HepG2 (cell line): ENCODE results near the gene ASAP2. TPM values are rescaled to one million over a fixed set of nuclear protein-coding genes. Genes with fewer than 3 reads are reported as not detected.

Source experiments
- ATAC-seq: fragments of 200-7000 bp; cut with Tn5 transposase; 3 replicates; pipeline ENCODE4 v1.9.1; 2020; ENCODE audit warnings: mild to moderate bottlenecking, moderate library complexity
- BruUV-seq: library from RNA; stranded (reverse); fragments of 400-500 nt; replicated peaks from 2 replicates; lab custom pipeline; 2021; lab: Mats Ljungman, UMichigan
- CTCF ChIA-PET: fragments of 300-600 bp; formaldehyde crosslinking; extraction: SDS; loops from one replicate; lab custom pipeline; 2021; ENCODE audit warnings: low total read pairs, inconsistent platforms, low intra/inter-chr PET ratio; lab: Yijun Ruan, JAX
- POLR2A ChIA-PET: fragments of 350-600 bp; sonication (Branson Sonifier 250); formaldehyde crosslinking; loops from one replicate; lab custom pipeline; 2020; ENCODE audit warnings: antibody characterized with exemption, inconsistent platforms; lab: Yijun Ruan, JAX
- DNase-seq: peaks from one replicate; pipeline ENCODE4 v3.0.0-alpha.2; 2015; ENCODE audit warnings: low spot score
- FAIRE-seq: peaks from 3 replicates; lab custom pipeline; 2011; peaks lifted over from hg19 to GRCh38; lab: Jason Lieb, UNC
- H2AFZ ChIP-seq: one replicate; pipeline ENCODE4 v1.6.1; 2011; ENCODE audit warnings: low read length, inconsistent platforms
- H3K27ac ChIP-seq: fragments of 300-600 bp; 3 replicates; pipeline ENCODE4 v1.8.0; 2011; ENCODE audit warnings: mixed run types, mild to moderate bottlenecking, mixed read lengths, low read length, inconsistent platforms; ENCODE audit not compliant: insufficient read depth; ENCODE audit errors: extremely low read length
- H3K27me3 ChIP-seq, 2 experiments: fragments of 200-600 bp in 1 of 2; 2 replicates in 1 of 2; 3 replicates in 1 of 2; pipeline versions ENCODE4 v1.6.0 to v1.8.0; 2011; ENCODE audit warnings: low read length in 2 of 2, mild to moderate bottlenecking in 2 of 2, moderate library complexity in 2 of 2, inconsistent platforms in 1 of 2; ENCODE audit not compliant: insufficient read depth in 2 of 2, control insufficient read depth in 1 of 2
- H3K36me3 ChIP-seq, 2 experiments: fragments of 200-600 bp in 1 of 2; replicated peaks in 1 of 2; 2 replicates in 1 of 2; 3 replicates in 1 of 2; pipeline versions ENCODE4 v1.5.1 to v1.8.0; 2011; ENCODE audit warnings: low read length in 2 of 2, inconsistent platforms in 1 of 2; ENCODE audit not compliant: insufficient read depth in 2 of 2, control insufficient read depth in 1 of 2
- H3K4me1 ChIP-seq: 2 replicates; pipeline ENCODE4 v1.5.1; 2012; ENCODE audit warnings: low read length, inconsistent platforms; ENCODE audit not compliant: insufficient read depth
- H3K4me2 ChIP-seq: 2 replicates; pipeline ENCODE4 v1.6.0; 2011; ENCODE audit warnings: low read depth, low read length, inconsistent platforms
- H3K4me3 ChIP-seq, 3 experiments: fragments of 200-600 bp in 1 of 3; sonication (generic), shearing (Covaris generic) in 1 of 3; replicated peaks in 1 of 3; 2 replicates each; pipeline ENCODE4 v1.5.1; 2011 to 2016; ENCODE audit warnings: low read length in 3 of 3, inconsistent platforms in 2 of 3, low read depth in 2 of 3, mild to moderate bottlenecking in 2 of 3, control low read depth in 1 of 3, mixed read lengths in 1 of 3; ENCODE audit not compliant: insufficient read depth in 1 of 3
- H3K79me2 ChIP-seq: one replicate; pipeline ENCODE4 v1.6.1; 2011; ENCODE audit warnings: low read length, inconsistent platforms; ENCODE audit not compliant: insufficient read depth
- H3K9ac ChIP-seq: 2 replicates; pipeline ENCODE4 v1.6.0; 2011; ENCODE audit warnings: mild to moderate bottlenecking, low read depth, low read length, inconsistent platforms; ENCODE audit not compliant: insufficient read depth
- H3K9me3 ChIP-seq: 2 replicates; pipeline ENCODE4 v1.5.1; 2012; ENCODE audit warnings: mild to moderate bottlenecking, low read length
- H4K20me1 ChIP-seq: 2 replicates; pipeline ENCODE4 v1.6.0; 2011; ENCODE audit warnings: inconsistent platforms, mild to moderate bottlenecking, low read length, moderate library complexity; ENCODE audit not compliant: insufficient read depth
- NFAT5 ChIP-seq: sonication (generic); formaldehyde crosslinking; IDR thresholded peaks from 2 replicates; pipeline ENCODE4 v1.4.0; 2020; ENCODE audit warnings: missing genetic modification reagents
- WGBS: methylation state at CpG from one replicate; pipeline ENCODE4 v1.1.6; 2017; ENCODE audit warnings: low lambda C conversion rate; 5-methylcytosine and 5-hydroxymethylcytosine counted together
- in situ Hi-C: cut with HindIII; loops from 2 replicates; pipeline ENCODE4 v1.10.0; 2017; ENCODE audit warnings: low pct_unique_long_range_greater_than_20kb; ENCODE audit not compliant: extremely low pct_ligation_motif_present
- intact Hi-C: fragments of 100-400 bp; cut with micrococcal nuclease; formaldehyde crosslinking; loops from one replicate; pipeline ENCODE4 v1.10.0; 2022; ENCODE audit not compliant: unreplicated experiment
- polyA plus RNA-seq, 8 experiments: library from polyadenylated mRNA; depleted of rRNA in 3 of 8; stranded (reverse) in 7 of 8; unstranded in 1 of 8; fragments of >200 nt; fragmentation: Illumina TruSeq in 4 of 8; extraction: Trizol in 4 of 8; gene quantifications; 2 replicates each; pipeline versions ENCODE4 v1.2.1 to v1.2.3, GENCODE V29; 2011 to 2016; ENCODE audit warnings: low read depth in 4 of 8, missing spikeins in 1 of 8, mixed read lengths in 1 of 8; ENCODE audit not compliant: insufficient read depth in 1 of 8
- total RNA-seq, 5 experiments: library from RNA; depleted of rRNA; stranded (reverse); fragments of >200 nt; fragmentation: Illumina TruSeq; extraction: Trizol; gene quantifications; 2 replicates each; pipeline ENCODE4 v1.2.3, GENCODE V29; 2016; ENCODE audit warnings: low read depth in 1 of 5
- TF ChIP-seq, protein P1 (sequence below): sonication (generic); formaldehyde crosslinking; IDR thresholded peaks from 2 replicates; pipeline ENCODE4 v1.4.0; 2020; ENCODE audit warnings: missing genetic modification reagents

ASAP2 gene
- total and polyA plus RNA-seq, 2 of the 13 experiments (the other 11 are each of a cell fraction or from before 2014, with no cell fraction given), result 7.3 to 22.3 TPM

- CTCF ChIA-PET, result no interaction called here
- no TSS peak for BruUV-seq
- Histone ChIP-seq H3K27me3 (no peaks in the 10 kb centered on the region), H3K36me3 (no peaks in the 10 kb centered on the region), H2AFZ (no peak overlapping the region), H3K4me1 (peaks cover 73% of the 10 kb centered on the region), H3K27ac (no peak overlapping the region), H3K9ac (no peak overlapping the region), H3K4me2 (no peak overlapping the region), H3K9me3 (no peaks in the 10 kb centered on the region), H3K79me2 (peaks cover 65% of the 10 kb centered on the region), H3K4me3 (no peak overlapping the region), H4K20me1 (no peaks in the 10 kb centered on the region)
- TF ChIP-seq NFAT5 (CRISPR knock-in tag), result no peak
- TF ChIP-seq, protein P1, sequence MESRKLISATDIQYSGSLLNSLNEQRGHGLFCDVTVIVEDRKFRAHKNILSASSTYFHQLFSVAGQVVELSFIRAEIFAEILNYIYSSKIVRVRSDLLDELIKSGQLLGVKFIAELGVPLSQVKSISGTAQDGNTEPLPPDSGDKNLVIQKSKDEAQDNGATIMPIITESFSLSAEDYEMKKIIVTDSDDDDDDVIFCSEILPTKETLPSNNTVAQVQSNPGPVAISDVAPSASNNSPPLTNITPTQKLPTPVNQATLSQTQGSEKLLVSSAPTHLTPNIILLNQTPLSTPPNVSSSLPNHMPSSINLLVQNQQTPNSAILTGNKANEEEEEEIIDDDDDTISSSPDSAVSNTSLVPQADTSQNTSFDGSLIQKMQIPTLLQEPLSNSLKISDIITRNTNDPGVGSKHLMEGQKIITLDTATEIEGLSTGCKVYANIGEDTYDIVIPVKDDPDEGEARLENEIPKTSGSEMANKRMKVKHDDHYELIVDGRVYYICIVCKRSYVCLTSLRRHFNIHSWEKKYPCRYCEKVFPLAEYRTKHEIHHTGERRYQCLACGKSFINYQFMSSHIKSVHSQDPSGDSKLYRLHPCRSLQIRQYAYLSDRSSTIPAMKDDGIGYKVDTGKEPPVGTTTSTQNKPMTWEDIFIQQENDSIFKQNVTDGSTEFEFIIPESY (CRISPR knock-in tag), result peak; percentile 71
- FAIRE-seq (no peak), ATAC-seq (no peak), DNase-seq (no peak)
- WGBS, result 88% methylated on average over 7 of the region's 7 CpGs
- intact Hi-C loops (no loop called here), in situ Hi-C loops (no loop called here)
- POLR2A ChIA-PET, result interaction anchor here (1.0 kb wide), 1 partner anchor 34 kb away, joined by 3 read pairs; no protein-coding TSS in a partner anchor
Measured at GRCh38 chr2:9238591-9239326, 32.1 kb downstream of the ASAP2 start.
